Lower leg skin (tissue), 4 donors: ENCODE data around the gene FNDC3B. TPM values are rescaled to one million over a fixed set of nuclear protein-coding genes. Genes with fewer than 3 reads are reported as not detected.

Experiments used
- DNase-seq, 2 donors: peaks; one replicate each; pipeline ENCODE4 v3.0.0-alpha.2; 2019; ENCODE audit warnings: low spot score in 2 of 2
- H3K4me3 ChIP-seq: fragments of 200-600 bp; sonication (generic); 2 replicates; pipeline ENCODE4 v1.5.1; 2017; ENCODE audit warnings: mild to moderate bottlenecking, low read depth; ENCODE audit not compliant: poor library complexity, severe bottlenecking
- CTCF ChIP-seq, 3 donors: fragments of 450-650 bp; IDR thresholded peaks; one replicate each; pipeline ENCODE4 v1.5.1; 2016; ENCODE audit warnings: antibody characterized with exemption in 3 of 3, mild to moderate bottlenecking in 3 of 3, moderate library complexity in 2 of 3
- POLR2A ChIP-seq, 2 donors: fragments of 450-650 bp; IDR thresholded peaks; one replicate each; pipeline ENCODE4 v1.6.1; 2016 to 2017; ENCODE audit warnings: antibody characterized with exemption in 2 of 2, mild to moderate bottlenecking in 1 of 2, moderate library complexity in 1 of 2
- WGBS, 2 donors: methylation state at CpG; one replicate each; pipeline ENCODE4 v1.1.5; 2018; 5-methylcytosine and 5-hydroxymethylcytosine counted together
- intact Hi-C: fragments of 100-400 bp; cut with DNase I; formaldehyde crosslinking; loops from one replicate; pipeline ENCODE4 v1.15.0; 2023; ENCODE audit warnings: low total_unique reads
- total RNA-seq, 4 donors: library from RNA; depleted of rRNA; stranded (reverse); fragments of >200 nt; gene quantifications; one replicate each; pipeline ENCODE4 v1.1.0, GENCODE V29; 2016

Gene FNDC3B
- total RNA-seq, 4 donors from 2014 or later: 22.9 to 39.3 (median 23.2) TPM

GRCh38 chr3:172177046-172177445 is 137.7 kb downstream of the FNDC3B start:
- H3K4me3 ChIP-seq: no peak overlapping the region
- DNase-seq: no peak
- 43 to 52% methylated on average over 3 of the region's 3 CpGs for WGBS, 2 donors
- no peak for TF ChIP-seq POLR2A (IDR thresholded peaks at IDR 0.05)
- no peak for TF ChIP-seq CTCF (IDR thresholded peaks at IDR 0.05)
- intact Hi-C loops: no loop called here

- WGBS, 2 donors: 93 to 98% methylated on average over 2 of the region's 2 CpGs
- DNase-seq: no peak
- intact Hi-C loops: no loop called here
- TF ChIP-seq CTCF (IDR thresholded peaks at IDR 0.05): no peak
- no peak for TF ChIP-seq POLR2A (IDR thresholded peaks at IDR 0.05)
- H3K4me3 ChIP-seq: no peak overlapping the region
Observed at GRCh38 chr3:172177803-172178316, 138.5 kb downstream of the FNDC3B start.

- intact Hi-C loops: no loop called here
- WGBS, 2 donors: 87 to 88% methylated on average over 5 of the region's 5 CpGs
- TF ChIP-seq POLR2A (IDR thresholded peaks at IDR 0.05): no peak
- TF ChIP-seq CTCF (IDR thresholded peaks at IDR 0.05): no peak
Observed at GRCh38 chr3:172179680-172180399, 140.5 kb downstream of the FNDC3B start.

GRCh38 chr3:172180473-172180872 is 141.1 kb downstream of the FNDC3B start:
- intact Hi-C loops: no loop called here
- DNase-seq: no peak
- WGBS, 2 donors: 60 to 73% methylated on average over 2 of the region's 2 CpGs
- TF ChIP-seq CTCF (IDR thresholded peaks at IDR 0.05) (no peak), POLR2A (IDR thresholded peaks at IDR 0.05) (no peak)
- H3K4me3 ChIP-seq: no peak overlapping the region

More at GRCh38 chr3:172179680-172180399, 140.5 kb downstream of the FNDC3B start:
- no peak overlapping the region for H3K4me3 ChIP-seq
- no peak for DNase-seq

GRCh38 chr3:172181932-172182586 is 142.7 kb downstream of the FNDC3B start:
- TF ChIP-seq POLR2A (IDR thresholded peaks at IDR 0.05) (no peak), CTCF (IDR thresholded peaks at IDR 0.05) (no peak)
- no peak for DNase-seq
- intact Hi-C loops: no loop called here
- no peak overlapping the region for H3K4me3 ChIP-seq
- WGBS, 2 donors: 69 to 74% methylated on average over 6 of the region's 6 CpGs
